Fibroblast of lung (primary cell): Measurements from ENCODE around the gene CPLANE2. TPM values are rescaled to one million over a fixed set of nuclear protein-coding genes. Genes with fewer than 3 reads are reported as not detected.

Experiments
- DNase-seq, 2 donors: peaks; one replicate each; pipeline versions ENCODE4 v3.0.0 to v3.0.0-alpha.2; 2010; ENCODE audit warnings: low read depth in 2 of 2
- H2AFZ ChIP-seq: 2 replicates; pipeline ENCODE4 v1.5.1; 2012; ENCODE audit warnings: low read length, control low read depth, inconsistent platforms
- H3K27ac ChIP-seq: 2 replicates; pipeline ENCODE4 v1.5.1; 2011; ENCODE audit warnings: low read length, control low read depth; ENCODE audit not compliant: insufficient read depth
- H3K27me3 ChIP-seq: 2 replicates; pipeline ENCODE4 v1.5.1; 2011; ENCODE audit warnings: mild to moderate bottlenecking, low read length; ENCODE audit not compliant: control insufficient read depth, insufficient read depth
- H3K36me3 ChIP-seq: 2 replicates; pipeline ENCODE4 v1.5.1; 2011; ENCODE audit warnings: low read length; ENCODE audit not compliant: control insufficient read depth, insufficient read depth
- H3K4me1 ChIP-seq: 2 replicates; pipeline ENCODE4 v1.5.1; 2011; ENCODE audit warnings: low read length; ENCODE audit not compliant: control insufficient read depth, insufficient read depth; ENCODE audit errors: extremely low read depth
- H3K4me2 ChIP-seq: 2 replicates; pipeline ENCODE4 v1.5.1; 2011; ENCODE audit warnings: low read length, control low read depth; ENCODE audit not compliant: insufficient read depth; ENCODE audit errors: extremely low read depth
- H3K4me3 ChIP-seq, 4 experiments: fragments of 200-600 bp in 1 of 4; sonication (generic) in 1 of 4; replicated peaks in 1 of 4; 2 replicates each; pipeline ENCODE4 v1.5.1; 2011 to 2016; ENCODE audit warnings: low read length in 4 of 4, low read depth in 3 of 4, mild to moderate bottlenecking in 3 of 4, control low read depth in 2 of 4, inconsistent platforms in 1 of 4, mixed read lengths in 1 of 4; ENCODE audit not compliant: insufficient read depth in 1 of 4; ENCODE audit errors: control extremely low read depth in 1 of 4
- H3K79me2 ChIP-seq: 2 replicates; pipeline ENCODE4 v1.5.1; 2012; ENCODE audit warnings: mild to moderate bottlenecking, low read length, inconsistent platforms; ENCODE audit not compliant: control insufficient read depth, insufficient read depth
- H3K9ac ChIP-seq: 2 replicates; pipeline ENCODE4 v1.5.1; 2011; ENCODE audit warnings: mild to moderate bottlenecking, low read length, control low read depth; ENCODE audit not compliant: insufficient read depth
- H3K9me3 ChIP-seq: 2 replicates; pipeline ENCODE4 v1.5.1; 2012; ENCODE audit warnings: low read depth, low read length; ENCODE audit not compliant: control insufficient read depth, insufficient read depth
- H4K20me1 ChIP-seq: 2 replicates; pipeline ENCODE4 v1.5.1; 2011; ENCODE audit warnings: low read length; ENCODE audit not compliant: control insufficient read depth, insufficient read depth; ENCODE audit errors: extremely low read depth
- CTCF ChIP-seq, 2 donors: IDR thresholded peaks in 1 of 2; conservative IDR thresholded peaks in 1 of 2; 1 replicate in 1 of 2; 2 replicates in 1 of 2; pipeline ENCODE4 v1.5.1; 2011 to 2012; ENCODE audit warnings: low read length in 2 of 2, control low read depth in 1 of 2, inconsistent platforms in 1 of 2, low read depth in 1 of 2, mild to moderate bottlenecking in 1 of 2
- EZH2 ChIP-seq: IDR thresholded peaks from 2 replicates; pipeline ENCODE4 v1.5.1; 2012; ENCODE audit warnings: low read length, control low read depth, mild to moderate bottlenecking; ENCODE audit errors: missing control alignments
- polyA plus RNA-seq, 2 donors: library from polyadenylated mRNA; depleted of rRNA in 1 of 2; stranded (reverse) in 1 of 2; unstranded in 1 of 2; fragments of >200 nt; gene quantifications; 2 replicates each; pipeline ENCODE4 v1.2.1, GENCODE V29; 2011 to 2012; ENCODE audit warnings: missing spikeins in 1 of 2
- total RNA-seq: library from RNA; depleted of rRNA; stranded (reverse); fragments of >200 nt; gene quantifications from 2 replicates; pipeline ENCODE4 v1.2.1, GENCODE V29; 2014

CPLANE2 gene
- total and polyA plus RNA-seq, 2 donors (not counting 1 experiment from before 2014, with no cell fraction given) = 4.0 to 19.2 TPM

GRCh38 chr1:16249596-16250241, 12.7 kb upstream of the CPLANE2 start:
- Histone ChIP-seq H4K20me1 (no peaks in the 10 kb centered on the region), H3K27ac (no peak overlapping the region), H3K27me3 (no peaks in the 10 kb centered on the region), H3K79me2 (no peaks in the 10 kb centered on the region), H3K9me3 (no peaks in the 10 kb centered on the region), H3K4me2 (no peak overlapping the region), H3K9ac (no peak overlapping the region), H3K4me1 (peaks cover 13% of the 10 kb centered on the region), H3K36me3 (peaks cover 2% of the 10 kb centered on the region), H2AFZ (no peak overlapping the region), H3K4me3 (no peak overlapping the region)
- TF ChIP-seq EZH2 = no peak
- no peak for TF ChIP-seq CTCF (conservative IDR thresholded peaks at IDR 0.05 in 1 of 2, IDR thresholded peaks at IDR 0.05 in 1 of 2; ENCODE audit: low read depth in 1 of 2, low read length in 2 of 2)
- peak; percentile 64 to 96 for DNase-seq

- Histone ChIP-seq H3K36me3 (peaks cover 2% of the 10 kb centered on the region), H3K9me3 (no peaks in the 10 kb centered on the region), H3K4me1 (peaks cover 13% of the 10 kb centered on the region), H3K4me2 (peak overlapping the region; percentile 51), H3K4me3 (no peak overlapping the region), H4K20me1 (no peaks in the 10 kb centered on the region), H3K27me3 (no peaks in the 10 kb centered on the region), H3K9ac (no peak overlapping the region), H3K27ac (no peak overlapping the region), H2AFZ (no peak overlapping the region), H3K79me2 (no peaks in the 10 kb centered on the region)
- DNase-seq = peak; percentile 85 to 91
- no peak for TF ChIP-seq CTCF (conservative IDR thresholded peaks at IDR 0.05 in 1 of 2, IDR thresholded peaks at IDR 0.05 in 1 of 2; ENCODE audit: low read depth in 1 of 2, low read length in 2 of 2)
- no peak for TF ChIP-seq EZH2
Measured at GRCh38 chr1:16248603-16249516, 11.9 kb upstream of the CPLANE2 start.

- Histone ChIP-seq H2AFZ (no peak overlapping the region), H3K27ac (no peak overlapping the region), H3K36me3 (no peaks in the 10 kb centered on the region), H3K9ac (no peak overlapping the region), H3K4me2 (no peak overlapping the region), H4K20me1 (no peaks in the 10 kb centered on the region), H3K79me2 (no peaks in the 10 kb centered on the region), H3K4me3 (no peak overlapping the region), H3K9me3 (no peaks in the 10 kb centered on the region), H3K4me1 (peaks cover 13% of the 10 kb centered on the region), H3K27me3 (no peaks in the 10 kb centered on the region)
- no peak for DNase-seq
- no peak for TF ChIP-seq CTCF (conservative IDR thresholded peaks at IDR 0.05 in 1 of 2, IDR thresholded peaks at IDR 0.05 in 1 of 2; ENCODE audit: low read depth in 1 of 2, low read length in 2 of 2)
- TF ChIP-seq EZH2 = no peak
Measured at GRCh38 chr1:16248007-16248436, 11.0 kb upstream of the CPLANE2 start.
